ENCODE results near the gene CD300LG.
"Not testable (repeated sequence)": the region's sequence is repeated elsewhere in the genome, so short reads cannot be mapped to it uniquely, and the experiment has no call there.

CD300LG gene

GRCh38 chr17:43879723-43880419, 32.9 kb downstream of the CD300LG start:
- no peak for DNase-seq (ENCODE audit: low spot score)

GRCh38 chr17:43880420-43880991, 33.5 kb downstream of the CD300LG start:
- peak; percentile 36 for DNase-seq (ENCODE audit: low spot score)

- no peak for DNase-seq (ENCODE audit: low spot score)
These were observed 34.2 kb downstream of the CD300LG start for GRCh38 chr17:43881181-43881580.

- no peak for DNase-seq (ENCODE audit: low spot score)
These were observed 35.0 kb downstream of the CD300LG start for GRCh38 chr17:43881758-43882505.

- DNase-seq (ENCODE audit: low spot score) = no peak
These were observed 35.9 kb downstream of the CD300LG start for GRCh38 chr17:43882761-43883415.

GRCh38 chr17:43888548-43888947, 41.6 kb downstream of the CD300LG start:
- DNase-seq (ENCODE audit: low spot score) = no peak

- DNase-seq (ENCODE audit: low spot score) = no peak
These were observed 43.3 kb downstream of the CD300LG start for GRCh38 chr17:43890240-43890639.

- DNase-seq (ENCODE audit: low spot score) = no peak
These were observed 45.1 kb downstream of the CD300LG start for GRCh38 chr17:43891851-43892646.

GRCh38 chr17:43892647-43892952, 45.6 kb downstream of the CD300LG start:
- DNase-seq (ENCODE audit: low spot score) = no peak

GRCh38 chr17:43894494-43894893, 47.5 kb downstream of the CD300LG start:
- not testable (repeated sequence) for DNase-seq (ENCODE audit: low spot score)

- no peak for DNase-seq (ENCODE audit: low spot score)
These were observed 50.9 kb downstream of the CD300LG start for GRCh38 chr17:43897831-43898230.

GRCh38 chr17:43898446-43898845, 51.5 kb downstream of the CD300LG start:
- DNase-seq (ENCODE audit: low spot score) = no peak

GRCh38 chr17:43900183-43900857, 53.3 kb downstream of the CD300LG start:
- DNase-seq (ENCODE audit: low spot score) = peak; percentile 77

- DNase-seq (ENCODE audit: low spot score) = no peak
These were observed 54.1 kb downstream of the CD300LG start for GRCh38 chr17:43900858-43901754.

GRCh38 chr17:43901861-43902589, 55.0 kb downstream of the CD300LG start:
- no peak for DNase-seq (ENCODE audit: low spot score)

GRCh38 chr17:43905400-43905984, 58.5 kb downstream of the CD300LG start:
- no peak for DNase-seq (ENCODE audit: low spot score)

- peak; percentile 17 for DNase-seq (ENCODE audit: low spot score)
These were observed 59.2 kb downstream of the CD300LG start for GRCh38 chr17:43905985-43906852.

GRCh38 chr17:43906951-43907424, 60.0 kb downstream of the CD300LG start:
- DNase-seq (ENCODE audit: low spot score) = no peak
